ENCODE results near the gene MAPK12.
"Not testable (repeated sequence)": the region's sequence is repeated elsewhere in the genome, so short reads cannot be mapped to it uniquely, and the experiment has no call there.

Gene MAPK12

DNA sequence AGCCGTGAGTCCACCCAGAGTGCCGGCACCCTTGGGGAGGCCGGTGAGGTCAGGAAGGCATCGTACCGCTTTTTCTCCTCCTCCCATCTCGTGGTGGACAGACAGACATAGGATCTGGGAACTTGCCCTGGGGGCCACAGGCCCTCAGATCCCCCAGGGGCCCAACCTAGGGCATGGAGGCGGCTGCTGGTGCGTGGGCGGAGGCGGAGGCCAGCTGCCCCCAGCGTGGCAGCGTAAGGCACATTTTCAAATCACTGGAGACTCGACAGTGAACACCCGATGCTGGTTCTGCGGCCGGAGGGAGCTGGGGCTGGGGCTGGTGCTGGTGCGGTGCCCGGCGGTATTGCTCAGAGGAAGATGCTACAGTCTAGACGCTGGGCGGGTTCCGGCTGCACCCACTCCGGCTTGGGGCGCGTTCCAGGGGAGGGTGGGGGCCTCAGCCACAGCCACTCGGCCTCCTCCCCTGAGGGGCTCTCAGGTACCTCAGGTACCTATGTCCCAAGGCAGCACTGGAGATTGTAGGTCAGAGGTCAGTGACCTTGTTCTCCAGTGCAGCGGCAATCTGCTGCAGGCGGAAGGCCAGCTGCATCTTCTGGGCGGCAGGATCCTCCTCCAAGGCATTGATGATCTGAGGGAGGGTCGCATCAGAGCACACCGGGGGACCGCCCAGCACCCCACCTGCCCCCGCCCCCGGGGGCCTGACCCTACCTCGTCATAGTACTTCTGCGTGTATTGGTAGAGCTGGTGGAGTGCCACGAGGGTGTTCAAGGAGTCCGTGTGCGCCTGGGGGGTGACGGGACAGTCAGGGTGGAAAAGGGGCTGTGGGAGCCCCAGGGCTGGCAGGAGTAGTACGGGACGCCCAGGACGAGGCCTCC is 13.9 kb upstream of the MAPK12 start:
- no peaks in the 10 kb centered on the region for H3K9me3 ChIP-seq (ENCODE audit: severe bottlenecking)
- TF ChIP-seq CTCF (IDR thresholded peaks at IDR 0.05; ENCODE audit: poor library complexity, severe bottlenecking), result no peak
- ATAC-seq (ENCODE audit: low read depth) (no peak), DNase-seq (ENCODE audit: low spot score) (no peak)
- peaks cover 59% of the 10 kb centered on the region for H3K36me3 ChIP-seq (ENCODE audit: low read depth)
- H3K27ac ChIP-seq (ENCODE audit: poor library complexity, severe bottlenecking), result no peak overlapping the region
- H3K4me3 ChIP-seq (ENCODE audit: severe bottlenecking), result no peak overlapping the region
- no peaks in the 10 kb centered on the region for H3K27me3 ChIP-seq (ENCODE audit: insufficient read depth, poor library complexity, severe bottlenecking)
- peaks cover 7% of the 10 kb centered on the region for H3K4me1 ChIP-seq (ENCODE audit: insufficient read depth, poor library complexity, severe bottlenecking)

DNA sequence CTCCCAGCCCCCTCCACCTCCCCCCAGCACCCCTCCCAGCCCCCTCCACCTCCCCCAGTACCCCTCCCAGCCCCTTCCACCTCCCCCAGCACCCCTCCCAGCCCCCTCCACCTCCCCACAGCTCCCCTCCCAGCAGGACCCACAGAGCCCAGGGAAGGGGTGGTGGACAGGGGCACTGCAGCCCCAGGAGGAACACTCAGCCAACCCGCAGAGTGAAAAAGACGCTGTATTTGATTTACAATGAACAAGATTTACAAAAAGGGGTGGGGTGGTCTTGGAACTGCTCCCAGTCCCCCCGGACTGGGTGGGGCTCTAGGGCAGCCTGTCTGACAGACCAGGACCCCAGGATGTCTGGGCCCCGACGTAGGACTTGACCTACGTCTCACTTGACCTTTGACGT is 13.3 kb upstream of the MAPK12 start:
- H3K36me3 ChIP-seq (ENCODE audit: low read depth), result peaks cover 53% of the 10 kb centered on the region
- no peaks in the 10 kb centered on the region for H3K27me3 ChIP-seq (ENCODE audit: insufficient read depth, poor library complexity, severe bottlenecking)
- H3K9me3 ChIP-seq (ENCODE audit: severe bottlenecking), result no peaks in the 10 kb centered on the region
- DNase-seq (ENCODE audit: low spot score) (no peak), ATAC-seq (ENCODE audit: low read depth) (no peak)
- H3K4me1 ChIP-seq (ENCODE audit: insufficient read depth, poor library complexity, severe bottlenecking), result peaks cover 7% of the 10 kb centered on the region
- no peak for TF ChIP-seq CTCF (IDR thresholded peaks at IDR 0.05; ENCODE audit: poor library complexity, severe bottlenecking)
- no peak overlapping the region for H3K4me3 ChIP-seq (ENCODE audit: severe bottlenecking)
- H3K27ac ChIP-seq (ENCODE audit: poor library complexity, severe bottlenecking), result no peak overlapping the region

- peak; percentile 34 for TF ChIP-seq CTCF (IDR thresholded peaks at IDR 0.05; ENCODE audit: poor library complexity, severe bottlenecking)
- ATAC-seq (ENCODE audit: low read depth), result peak; percentile 17; the same call in 1 of the 3 replicates
- H3K27me3 ChIP-seq (ENCODE audit: insufficient read depth, poor library complexity, severe bottlenecking), result no peaks in the 10 kb centered on the region
- H3K36me3 ChIP-seq (ENCODE audit: low read depth), result peaks cover 48% of the 10 kb centered on the region
- no peak overlapping the region for H3K27ac ChIP-seq (ENCODE audit: poor library complexity, severe bottlenecking)
- peaks cover 7% of the 10 kb centered on the region for H3K4me1 ChIP-seq (ENCODE audit: insufficient read depth, poor library complexity, severe bottlenecking)
- no peaks in the 10 kb centered on the region for H3K9me3 ChIP-seq (ENCODE audit: severe bottlenecking)
- H3K4me3 ChIP-seq (ENCODE audit: severe bottlenecking), result no peak overlapping the region
- DNase-seq (ENCODE audit: low spot score), result no peak
These were observed 12.8 kb upstream of the MAPK12 start for GRCh38 chr22:50274311-50274710.

DNA sequence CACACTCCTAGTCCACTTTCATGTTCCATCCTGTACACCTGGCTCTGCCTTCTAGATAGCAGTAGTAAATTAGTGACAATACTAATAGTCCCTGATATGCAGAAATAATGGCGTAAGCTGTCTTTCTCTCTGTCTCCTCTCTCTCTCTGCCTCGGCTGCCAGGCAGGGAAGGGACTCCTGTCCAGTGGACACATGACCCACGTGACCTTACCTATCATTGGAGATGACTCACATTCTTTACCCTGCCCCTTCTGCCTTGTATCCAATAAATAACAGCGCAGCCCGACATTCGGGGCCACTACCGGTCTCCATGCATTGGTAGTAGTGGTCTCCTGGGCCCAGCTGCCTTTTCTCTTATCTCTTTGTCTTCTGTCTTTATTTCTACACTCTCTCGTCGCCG is 12.3 kb upstream of the MAPK12 start:
- not testable (repeated sequence) for H3K4me3 ChIP-seq (ENCODE audit: severe bottlenecking); H3K9me3 ChIP-seq (ENCODE audit: severe bottlenecking); DNase-seq (ENCODE audit: low spot score); H3K27ac ChIP-seq (ENCODE audit: poor library complexity, severe bottlenecking); ATAC-seq (ENCODE audit: low read depth); H3K27me3 ChIP-seq (ENCODE audit: insufficient read depth, poor library complexity, severe bottlenecking)
- Histone ChIP-seq H3K36me3 (ENCODE audit: low read depth) (peaks cover 43% of the 10 kb centered on the region), H3K4me1 (ENCODE audit: insufficient read depth, poor library complexity, severe bottlenecking) (peaks cover 11% of the 10 kb centered on the region)

- not testable (repeated sequence) for H3K27ac ChIP-seq (ENCODE audit: poor library complexity, severe bottlenecking); H3K4me3 ChIP-seq (ENCODE audit: severe bottlenecking); DNase-seq (ENCODE audit: low spot score); ATAC-seq (ENCODE audit: low read depth); H3K9me3 ChIP-seq (ENCODE audit: severe bottlenecking); H3K27me3 ChIP-seq (ENCODE audit: insufficient read depth, poor library complexity, severe bottlenecking)
- Histone ChIP-seq H3K4me1 (ENCODE audit: insufficient read depth, poor library complexity, severe bottlenecking) (peaks cover 14% of the 10 kb centered on the region), H3K36me3 (ENCODE audit: low read depth) (peaks cover 39% of the 10 kb centered on the region)
These were observed 11.9 kb upstream of the MAPK12 start for GRCh38 chr22:50273352-50273751.
